Ectodermal cell (in vitro differentiated cells): Measurements from ENCODE around the gene ST3GAL4.
"Not testable (repeated sequence)": the region's sequence is repeated elsewhere in the genome, so short reads cannot be mapped to it uniquely, and the experiment has no call there.

ENCODE experiments used
- H3K27ac ChIP-seq: 2 replicates; pipeline ENCODE4 v1.7.0; 2013; ENCODE audit warnings: mild to moderate bottlenecking, low read depth, low read length; ENCODE audit not compliant: insufficient read depth, poor library complexity, severe bottlenecking
- H3K27me3 ChIP-seq: 2 replicates; pipeline ENCODE4 v1.7.0; 2013; ENCODE audit warnings: mild to moderate bottlenecking, low read length; ENCODE audit not compliant: insufficient read depth, control insufficient read depth, poor library complexity, severe bottlenecking
- H3K36me3 ChIP-seq: one replicate; pipeline ENCODE4 v1.7.0; 2013; ENCODE audit warnings: low read length; ENCODE audit not compliant: control insufficient read depth, insufficient read depth
- H3K4me1 ChIP-seq: one replicate; pipeline ENCODE4 v1.7.0; 2013; ENCODE audit warnings: low read length; ENCODE audit not compliant: control insufficient read depth, insufficient read depth
- H3K4me3 ChIP-seq: 2 replicates; pipeline ENCODE4 v1.7.0; 2013; ENCODE audit warnings: low read depth, low read length, control low read depth; ENCODE audit not compliant: insufficient read depth
- H3K9me3 ChIP-seq: 2 replicates; pipeline ENCODE4 v1.7.0; 2013; ENCODE audit warnings: mild to moderate bottlenecking, low read length, moderate library complexity; ENCODE audit not compliant: control insufficient read depth
- whole genome bisulfite sequencing, 2 experiments: methylation state at CpG; one replicate each; pipeline ENCODE4 v1.1.7; 2013; ENCODE audit warnings: missing lambda C conversion rate in 2 of 2; 5-methylcytosine and 5-hydroxymethylcytosine counted together

Gene ST3GAL4

GRCh38 chr11:126386729-126387071 lies 31.2 kb downstream of the ST3GAL4 start:
- H3K27ac ChIP-seq, H3K27me3 ChIP-seq, H3K9me3 ChIP-seq, H3K4me1 ChIP-seq, H3K4me3 ChIP-seq, H3K36me3 ChIP-seq: not testable (repeated sequence)
- WGBS, 2 experiments = 52 to 54% methylated on average over 5 of the region's 5 CpGs

DNA sequence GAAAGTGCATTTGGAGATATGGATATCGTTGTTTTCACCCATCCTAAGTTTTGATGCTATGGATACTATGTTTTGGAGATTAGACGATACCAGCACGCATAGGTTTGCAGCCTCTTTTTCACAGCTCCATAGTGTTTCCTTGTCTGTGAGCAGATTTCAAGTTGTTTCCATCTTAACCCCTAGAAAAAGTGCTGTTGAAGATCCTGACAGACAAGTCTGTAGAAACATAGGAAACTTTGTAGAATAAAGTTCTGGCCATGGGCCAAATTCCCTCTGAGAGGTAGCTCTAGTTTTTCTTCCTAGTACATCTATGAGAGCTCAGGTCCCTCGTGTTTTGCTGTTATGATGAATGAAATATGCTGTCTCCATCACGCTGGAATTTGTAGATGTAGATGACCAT lies 32.4 kb downstream of the ST3GAL4 start:
- Histone ChIP-seq H3K4me3 (no peak overlapping the region), H3K4me1 (peaks cover 13% of the 10 kb centered on the region), H3K27ac (no peak overlapping the region), H3K27me3 (no peaks in the 10 kb centered on the region), H3K9me3 (no peaks in the 10 kb centered on the region), H3K36me3 (no peaks in the 10 kb centered on the region)
- 95 to 96% methylated on average over 3 to 5 of the region's 5 CpGs for WGBS, 2 experiments

GRCh38 chr11:126390272-126390867 lies 34.9 kb downstream of the ST3GAL4 start:
- Histone ChIP-seq H3K4me1 (peaks cover 22% of the 10 kb centered on the region), H3K9me3 (no peaks in the 10 kb centered on the region), H3K27ac (no peak overlapping the region), H3K4me3 (no peak overlapping the region), H3K36me3 (no peaks in the 10 kb centered on the region), H3K27me3 (no peaks in the 10 kb centered on the region)
- WGBS, 2 experiments = 93 to 98% methylated on average over 4 of the region's 5 CpGs

GRCh38 chr11:126391286-126391954 lies 35.9 kb downstream of the ST3GAL4 start:
- Histone ChIP-seq H3K4me1 (peaks cover 22% of the 10 kb centered on the region), H3K4me3 (no peak overlapping the region)
- 86 to 94% methylated on average over 7 of the region's 7 CpGs for WGBS, 2 experiments

GRCh38 chr11:126391970-126392632 lies 36.6 kb downstream of the ST3GAL4 start:
- Histone ChIP-seq H3K4me1 (peaks cover 15% of the 10 kb centered on the region), H3K27ac (no peak overlapping the region), H3K27me3 (no peaks in the 10 kb centered on the region), H3K4me3 (no peak overlapping the region), H3K9me3 (no peaks in the 10 kb centered on the region), H3K36me3 (no peaks in the 10 kb centered on the region)
- WGBS, 2 experiments = 92 to 93% methylated on average over 8 of the region's 8 CpGs

More at GRCh38 chr11:126391286-126391954, 35.9 kb downstream of the ST3GAL4 start:
- no peak overlapping the region for H3K27ac ChIP-seq
- H3K27me3 ChIP-seq = no peaks in the 10 kb centered on the region
- H3K9me3 ChIP-seq = no peaks in the 10 kb centered on the region
- no peaks in the 10 kb centered on the region for H3K36me3 ChIP-seq

- H3K36me3 ChIP-seq = no peaks in the 10 kb centered on the region
- no peaks in the 10 kb centered on the region for H3K9me3 ChIP-seq
- H3K27ac ChIP-seq = no peak overlapping the region
- 90 to 95% methylated on average over 4 of the region's 4 CpGs for WGBS, 2 experiments
- H3K4me3 ChIP-seq = no peak overlapping the region
- H3K27me3 ChIP-seq = no peaks in the 10 kb centered on the region
- peaks cover 15% of the 10 kb centered on the region for H3K4me1 ChIP-seq
Observed at GRCh38 chr11:126392633-126393013, 37.1 kb downstream of the ST3GAL4 start.

DNA sequence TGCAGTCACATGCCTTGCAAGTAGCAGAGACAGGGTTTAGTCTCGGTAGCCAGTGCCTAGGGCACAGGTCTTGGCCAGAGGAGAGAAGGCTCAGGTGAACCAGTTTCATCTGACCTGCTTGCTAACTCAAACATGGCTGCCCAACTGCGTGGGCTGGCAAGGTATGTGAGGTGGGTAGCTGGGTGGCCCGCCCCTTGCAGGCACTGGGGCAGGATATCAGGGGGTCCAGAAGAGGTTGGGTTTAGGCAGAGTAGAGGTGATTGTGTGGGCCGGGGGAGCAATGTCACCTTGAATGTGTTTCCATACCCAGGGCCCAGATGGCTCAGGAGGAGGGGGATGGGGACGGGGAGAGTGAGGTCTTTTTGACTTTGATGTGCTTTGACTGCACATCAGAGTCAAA lies 37.7 kb downstream of the ST3GAL4 start:
- Histone ChIP-seq H3K27ac (no peak overlapping the region), H3K36me3 (no peaks in the 10 kb centered on the region), H3K27me3 (no peaks in the 10 kb centered on the region), H3K9me3 (no peaks in the 10 kb centered on the region), H3K4me3 (no peak overlapping the region), H3K4me1 (peaks cover 15% of the 10 kb centered on the region)
- 90 to 96% methylated on average over 5 of the region's 5 CpGs for WGBS, 2 experiments

DNA sequence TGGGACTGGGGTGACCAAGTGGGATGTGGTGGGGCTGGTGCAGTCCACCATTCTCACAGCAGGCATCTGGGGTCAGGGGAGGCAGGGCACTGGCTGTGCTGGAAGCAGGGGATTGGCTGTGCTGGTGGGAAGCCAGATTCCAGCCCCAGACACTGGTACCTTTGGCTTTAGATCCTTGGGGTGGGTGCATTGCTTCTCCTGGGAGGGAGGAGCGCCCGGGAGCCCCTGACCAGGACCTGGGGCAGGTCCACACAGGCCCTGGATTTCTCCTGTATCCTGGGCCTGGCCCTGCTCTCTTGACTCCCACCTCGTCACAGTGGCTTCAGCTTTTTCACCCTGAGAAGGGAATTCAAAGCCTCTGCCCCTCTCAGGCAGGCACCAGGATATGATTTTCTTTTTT lies 38.5 kb downstream of the ST3GAL4 start:
- Histone ChIP-seq H3K4me3 (no peak overlapping the region), H3K4me1 (peaks cover 15% of the 10 kb centered on the region), H3K9me3 (no peaks in the 10 kb centered on the region), H3K36me3 (no peaks in the 10 kb centered on the region), H3K27ac (no peak overlapping the region), H3K27me3 (no peaks in the 10 kb centered on the region)
- WGBS, 2 experiments = 81 to 86% methylated on average over 3 of the region's 3 CpGs

DNA sequence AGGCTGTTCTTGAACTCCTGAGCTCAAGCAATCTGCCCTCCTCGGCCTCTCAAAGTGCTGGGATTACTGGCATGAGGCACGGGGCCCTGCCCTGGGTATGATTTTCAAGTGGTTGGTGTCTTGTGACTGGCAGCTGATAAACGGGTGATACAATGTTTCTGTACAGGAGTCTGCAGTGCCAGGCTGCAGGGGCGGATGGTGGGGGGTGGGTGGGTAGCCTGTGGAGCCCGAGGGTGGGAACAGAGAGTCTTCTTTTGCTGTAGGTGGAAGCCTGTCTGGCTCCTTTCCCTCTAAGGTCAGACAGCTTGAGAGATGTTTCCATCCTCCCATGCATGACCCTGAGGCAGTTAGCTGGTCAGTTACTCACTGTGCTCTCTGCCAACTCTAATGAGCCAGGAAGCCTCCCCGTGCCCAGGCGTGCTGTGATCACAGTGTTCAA lies 39.2 kb downstream of the ST3GAL4 start:
- not testable (repeated sequence) for H3K9me3 ChIP-seq, H3K4me3 ChIP-seq, H3K27me3 ChIP-seq, H3K27ac ChIP-seq, H3K36me3 ChIP-seq
- H3K4me1 ChIP-seq = peaks cover 15% of the 10 kb centered on the region
- WGBS, 2 experiments = 92 to 95% methylated on average over 6 of the region's 7 CpGs

GRCh38 chr11:126395784-126396183 lies 40.3 kb downstream of the ST3GAL4 start:
- H3K27ac ChIP-seq, H3K4me3 ChIP-seq, H3K36me3 ChIP-seq, H3K9me3 ChIP-seq, H3K27me3 ChIP-seq: not testable (repeated sequence)
- 98% methylated on average over 5 to 6 of the region's 13 CpGs for WGBS, 2 experiments
- peaks cover 15% of the 10 kb centered on the region for H3K4me1 ChIP-seq
